Measurements from ENCODE around the gene NOP9.

Gene NOP9

GRCh38 chr14:24258548-24259265 lies 40.9 kb upstream of the NOP9 start:
- no peak overlapping the region for H3K27ac ChIP-seq (ENCODE audit: low read depth, low read length)

GRCh38 chr14:24259282-24260025 lies 40.2 kb upstream of the NOP9 start:
- no peaks in the 10 kb centered on the region for H3K4me1 ChIP-seq (ENCODE audit: control insufficient read depth, insufficient read depth, low read length)
- H3K27me3 ChIP-seq (ENCODE audit: control insufficient read depth, insufficient read depth, low read length), result no peaks in the 10 kb centered on the region
- no peak overlapping the region for H3K27ac ChIP-seq (ENCODE audit: low read depth, low read length)
- H3K4me3 ChIP-seq (ENCODE audit: low read length), result no peak overlapping the region
- H3K36me3 ChIP-seq (ENCODE audit: control insufficient read depth, insufficient read depth, low read length), result no peaks in the 10 kb centered on the region
- H3K9ac ChIP-seq (ENCODE audit: low read length), result no peak overlapping the region

More at GRCh38 chr14:24258548-24259265, 40.9 kb upstream of the NOP9 start:
- Histone ChIP-seq H3K4me3 (ENCODE audit: low read length) (no peak overlapping the region), H3K4me1 (ENCODE audit: control insufficient read depth, insufficient read depth, low read length) (no peaks in the 10 kb centered on the region), H3K36me3 (ENCODE audit: control insufficient read depth, insufficient read depth, low read length) (no peaks in the 10 kb centered on the region), H3K9ac (ENCODE audit: low read length) (no peak overlapping the region), H3K27me3 (ENCODE audit: control insufficient read depth, insufficient read depth, low read length) (no peaks in the 10 kb centered on the region)

- no peak overlapping the region for H3K9ac ChIP-seq (ENCODE audit: low read length)
- H3K27ac ChIP-seq (ENCODE audit: low read depth, low read length), result no peak overlapping the region
- no peaks in the 10 kb centered on the region for H3K27me3 ChIP-seq (ENCODE audit: control insufficient read depth, insufficient read depth, low read length)
- H3K36me3 ChIP-seq (ENCODE audit: control insufficient read depth, insufficient read depth, low read length), result no peaks in the 10 kb centered on the region
- no peak overlapping the region for H3K4me3 ChIP-seq (ENCODE audit: low read length)
- no peaks in the 10 kb centered on the region for H3K4me1 ChIP-seq (ENCODE audit: control insufficient read depth, insufficient read depth, low read length)
These were observed 39.4 kb upstream of the NOP9 start for GRCh38 chr14:24260026-24260779.

GRCh38 chr14:24260780-24261157 lies 38.9 kb upstream of the NOP9 start:
- H3K27me3 ChIP-seq (ENCODE audit: control insufficient read depth, insufficient read depth, low read length), result no peaks in the 10 kb centered on the region
- H3K4me3 ChIP-seq (ENCODE audit: low read length), result no peak overlapping the region
- H3K9ac ChIP-seq (ENCODE audit: low read length), result no peak overlapping the region
- H3K4me1 ChIP-seq (ENCODE audit: control insufficient read depth, insufficient read depth, low read length), result no peaks in the 10 kb centered on the region
- H3K27ac ChIP-seq (ENCODE audit: low read depth, low read length), result no peak overlapping the region
- no peaks in the 10 kb centered on the region for H3K36me3 ChIP-seq (ENCODE audit: control insufficient read depth, insufficient read depth, low read length)

GRCh38 chr14:24261256-24261968 lies 38.2 kb upstream of the NOP9 start:
- no peak overlapping the region for H3K4me3 ChIP-seq (ENCODE audit: low read length)
- H3K4me1 ChIP-seq (ENCODE audit: control insufficient read depth, insufficient read depth, low read length), result no peaks in the 10 kb centered on the region

GRCh38 chr14:24261969-24262327 lies 37.7 kb upstream of the NOP9 start:
- Histone ChIP-seq H3K36me3 (ENCODE audit: control insufficient read depth, insufficient read depth, low read length) (no peaks in the 10 kb centered on the region), H3K4me3 (ENCODE audit: low read length) (no peak overlapping the region), H3K9ac (ENCODE audit: low read length) (no peak overlapping the region), H3K27ac (ENCODE audit: low read depth, low read length) (no peak overlapping the region), H3K27me3 (ENCODE audit: control insufficient read depth, insufficient read depth, low read length) (no peaks in the 10 kb centered on the region), H3K4me1 (ENCODE audit: control insufficient read depth, insufficient read depth, low read length) (no peaks in the 10 kb centered on the region)

More at GRCh38 chr14:24261256-24261968, 38.2 kb upstream of the NOP9 start:
- no peaks in the 10 kb centered on the region for H3K36me3 ChIP-seq (ENCODE audit: control insufficient read depth, insufficient read depth, low read length)
- H3K9ac ChIP-seq (ENCODE audit: low read length), result no peak overlapping the region
- H3K27me3 ChIP-seq (ENCODE audit: control insufficient read depth, insufficient read depth, low read length), result no peaks in the 10 kb centered on the region
- no peak overlapping the region for H3K27ac ChIP-seq (ENCODE audit: low read depth, low read length)

- no peaks in the 10 kb centered on the region for H3K36me3 ChIP-seq (ENCODE audit: control insufficient read depth, insufficient read depth, low read length)
- H3K27ac ChIP-seq (ENCODE audit: low read depth, low read length), result no peak within 1 kb of the TSS
- H3K4me3 ChIP-seq (ENCODE audit: low read length), result no peak within 1 kb of the TSS
- H3K4me1 ChIP-seq (ENCODE audit: control insufficient read depth, insufficient read depth, low read length), result no peaks in the 10 kb centered on the region
- no peak within 1 kb of the TSS for H3K9ac ChIP-seq (ENCODE audit: low read length)
- no peaks in the 10 kb centered on the region for H3K27me3 ChIP-seq (ENCODE audit: control insufficient read depth, insufficient read depth, low read length)
These were observed 36.6 kb upstream of the NOP9 start, which contains the start of gene TGM1 for GRCh38 chr14:24262821-24263733. Gene TGM1 (minus strand): TSS chr14:24263177. CDS start chr14:24262352, 825 bp downstream.

- Histone ChIP-seq H3K27ac (ENCODE audit: low read depth, low read length) (no peak overlapping the region), H3K4me3 (ENCODE audit: low read length) (no peak overlapping the region), H3K4me1 (ENCODE audit: control insufficient read depth, insufficient read depth, low read length) (no peaks in the 10 kb centered on the region), H3K9ac (ENCODE audit: low read length) (no peak overlapping the region), H3K27me3 (ENCODE audit: control insufficient read depth, insufficient read depth, low read length) (no peaks in the 10 kb centered on the region), H3K36me3 (ENCODE audit: control insufficient read depth, insufficient read depth, low read length) (no peaks in the 10 kb centered on the region)
These were observed 35.8 kb upstream of the NOP9 start for GRCh38 chr14:24263848-24264247.

GRCh38 chr14:24264298-24264697 lies 35.4 kb upstream of the NOP9 start:
- no peak overlapping the region for H3K27ac ChIP-seq (ENCODE audit: low read depth, low read length)
- no peaks in the 10 kb centered on the region for H3K36me3 ChIP-seq (ENCODE audit: control insufficient read depth, insufficient read depth, low read length)
- no peaks in the 10 kb centered on the region for H3K4me1 ChIP-seq (ENCODE audit: control insufficient read depth, insufficient read depth, low read length)
- H3K9ac ChIP-seq (ENCODE audit: low read length), result no peak overlapping the region
- H3K27me3 ChIP-seq (ENCODE audit: control insufficient read depth, insufficient read depth, low read length), result no peaks in the 10 kb centered on the region
- H3K4me3 ChIP-seq (ENCODE audit: low read length), result no peak overlapping the region

GRCh38 chr14:24266344-24267244 lies 33.1 kb upstream of the NOP9 start:
- no peak overlapping the region for H3K4me3 ChIP-seq (ENCODE audit: low read length)
- no peaks in the 10 kb centered on the region for H3K36me3 ChIP-seq (ENCODE audit: control insufficient read depth, insufficient read depth, low read length)
- no peaks in the 10 kb centered on the region for H3K27me3 ChIP-seq (ENCODE audit: control insufficient read depth, insufficient read depth, low read length)
- no peaks in the 10 kb centered on the region for H3K4me1 ChIP-seq (ENCODE audit: control insufficient read depth, insufficient read depth, low read length)
- no peak overlapping the region for H3K27ac ChIP-seq (ENCODE audit: low read depth, low read length)
- no peak overlapping the region for H3K9ac ChIP-seq (ENCODE audit: low read length)

GRCh38 chr14:24267516-24267915 lies 32.1 kb upstream of the NOP9 start:
- no peak overlapping the region for H3K9ac ChIP-seq (ENCODE audit: low read length)
- no peak overlapping the region for H3K27ac ChIP-seq (ENCODE audit: low read depth, low read length)
- no peaks in the 10 kb centered on the region for H3K4me1 ChIP-seq (ENCODE audit: control insufficient read depth, insufficient read depth, low read length)
- H3K36me3 ChIP-seq (ENCODE audit: control insufficient read depth, insufficient read depth, low read length), result no peaks in the 10 kb centered on the region
- no peak overlapping the region for H3K4me3 ChIP-seq (ENCODE audit: low read length)
- H3K27me3 ChIP-seq (ENCODE audit: control insufficient read depth, insufficient read depth, low read length), result no peaks in the 10 kb centered on the region
